Caco-2 (cell line): Measurements from ENCODE around the gene MRM1. TPM values are rescaled to one million over a fixed set of nuclear protein-coding genes. Genes with fewer than 3 reads are reported as not detected.

Experiments used
- BruUV-seq: library from RNA; stranded (reverse); fragments of 400-500 nt; replicated peaks from 2 replicates; lab custom pipeline; 2021; lab: Mats Ljungman, UMichigan
- CTCF ChIA-PET: fragments of 300-600 bp; sonication (Branson Sonifier 250); formaldehyde crosslinking; loops from one replicate; lab custom pipeline; 2022; ENCODE audit warnings: antibody characterized with exemption; lab: Charles Lee
- POLR2A ChIA-PET: fragments of 300-600 bp; sonication (Branson Sonifier 250); formaldehyde crosslinking; loops from one replicate; lab custom pipeline; 2022; ENCODE audit warnings: antibody characterized with exemption; lab: Charles Lee
- DNase-seq, 2 experiments: peaks; one replicate each; pipeline versions ENCODE4 v3.0.0 to v3.0.0-alpha.2; 2020 to 2022
- H3K27me3 ChIP-seq: replicated peaks from 2 replicates; pipeline ENCODE4 v1.6.0; 2011; ENCODE audit warnings: low read length; ENCODE audit not compliant: control insufficient read depth, insufficient read depth
- H3K36me3 ChIP-seq: 2 replicates; pipeline ENCODE4 v1.5.1; 2011; ENCODE audit warnings: low read length; ENCODE audit not compliant: control insufficient read depth, insufficient read depth
- H3K4me1 ChIP-seq: fragments of 250-450 bp; sonication (Bioruptor Pico); 2 replicates; pipeline ENCODE4 v1.5.1; 2020; ENCODE audit warnings: mild to moderate bottlenecking
- H3K4me3 ChIP-seq: 2 replicates; pipeline ENCODE4 v1.5.1; 2011; ENCODE audit warnings: low read depth, mild to moderate bottlenecking, control low read depth, low read length
- H3K9me3 ChIP-seq: fragments of 250-450 bp; sonication (Bioruptor Pico); 2 replicates; pipeline ENCODE4 v1.5.1; 2020; ENCODE audit warnings: mild to moderate bottlenecking, moderate library complexity
- H3K27ac Mint-ChIP-seq: one replicate; pipeline ENCODE4 v1.8.0; 2022; ENCODE audit warnings: mixed read lengths; ENCODE audit not compliant: unreplicated experiment
- H3K27me3 Mint-ChIP-seq: one replicate; pipeline ENCODE4 v1.8.0; 2022; ENCODE audit warnings: mixed read lengths; ENCODE audit not compliant: insufficient read depth, unreplicated experiment
- H3K36me3 Mint-ChIP-seq: one replicate; pipeline ENCODE4 v1.8.0; 2022; ENCODE audit warnings: mild to moderate bottlenecking, mixed read lengths; ENCODE audit not compliant: insufficient read depth, unreplicated experiment
- H3K4me1 Mint-ChIP-seq: one replicate; pipeline ENCODE4 v1.8.0; 2022; ENCODE audit warnings: low read depth, mixed read lengths; ENCODE audit not compliant: unreplicated experiment
- H3K4me3 Mint-ChIP-seq: one replicate; pipeline ENCODE4 v1.8.0; 2022; ENCODE audit warnings: mild to moderate bottlenecking, moderate library complexity, mixed read lengths; ENCODE audit not compliant: unreplicated experiment
- H3K9me3 Mint-ChIP-seq: one replicate; pipeline ENCODE4 v1.8.0; 2022; ENCODE audit warnings: mixed read lengths; ENCODE audit not compliant: unreplicated experiment
- CTCF ChIP-seq, 2 experiments: fragments of 200-600 bp in 1 of 2; IDR thresholded peaks; 1 replicate in 1 of 2; 2 replicates in 1 of 2; pipeline versions ENCODE4 v1.5.1 to v1.8.0; 2011 to 2022; ENCODE audit warnings: antibody characterized with exemption in 1 of 2, control low read depth in 1 of 2, inconsistent platforms in 1 of 2, low read depth in 1 of 2, low read length in 1 of 2, mild to moderate bottlenecking in 1 of 2, moderate library complexity in 1 of 2; ENCODE audit not compliant: insufficient read depth in 1 of 2, severe bottlenecking in 1 of 2, unreplicated experiment in 1 of 2
- intact Hi-C: fragments of 100-400 bp; cut with micrococcal nuclease; formaldehyde crosslinking; loops from one replicate; pipeline ENCODE4 v1.10.0; 2022; ENCODE audit not compliant: unreplicated experiment
- total RNA-seq: library from RNA; stranded (reverse); gene quantifications from 2 replicates; pipeline ENCODE4 v1.2.3, GENCODE V29; 2022

The MRM1 gene
- total RNA-seq, 1 experiment from 2014 or later, result 9.3 TPM

- no peaks in the 10 kb centered on the region for H3K9me3 Mint-ChIP-seq
- ChIA-PET POLR2A (interaction anchor here (1.9 to 3.2 kb wide), 2 partner anchors 8 to 55 kb away, joined by 17 to 35 read pairs; partner anchors contain the start of gene DHRS11), CTCF (interaction anchor here (0.6 to 3.0 kb wide), 5 partner anchors 8 to 447 kb away, joined by 3 to 30 read pairs (median 4); partner anchors contain the start of genes DHRS11, MYO19 and PIGW)
- no peaks in the 10 kb centered on the region for H3K9me3 ChIP-seq
- intact Hi-C loops, result loop anchor here (2.0 kb wide), 1 partner anchor 66 kb away; the partner anchor contains the start of genes MYO19 and PIGW
- H3K4me1 ChIP-seq, result peaks cover 10% of the 10 kb centered on the region
- H3K36me3 ChIP-seq, result peaks cover 7% of the 10 kb centered on the region
- H3K4me1 Mint-ChIP-seq, result peaks cover 27% of the 10 kb centered on the region
- peak overlapping the region; percentile 97 for H3K27ac Mint-ChIP-seq
- no peaks in the 10 kb centered on the region for H3K27me3 ChIP-seq
- peak overlapping the region; percentile 66 for H3K4me3 ChIP-seq
- no peaks in the 10 kb centered on the region for H3K27me3 Mint-ChIP-seq
- DNase-seq, result no peak
- H3K4me3 Mint-ChIP-seq, result peak overlapping the region; percentile 88
- no TSS peak for BruUV-seq
- TF ChIP-seq CTCF (IDR thresholded peaks at IDR 0.05; ENCODE audit: insufficient read depth in 1 of 2, low read depth in 1 of 2, low read length in 1 of 2, severe bottlenecking in 1 of 2, unreplicated experiment in 1 of 2), result no peak
- H3K36me3 Mint-ChIP-seq, result peaks cover 33% of the 10 kb centered on the region
These were observed 918 bp upstream of the MRM1 start for GRCh38 chr17:36600465-36600864.

GRCh38 chr17:36600936-36601302 is 464 bp upstream of the MRM1 start:
- H3K4me1 ChIP-seq, result peaks cover 10% of the 10 kb centered on the region
- Mint-ChIP-seq H3K36me3 (peaks cover 33% of the 10 kb centered on the region), H3K27ac (peak overlapping the region; percentile 97), H3K4me1 (peaks cover 27% of the 10 kb centered on the region), H3K4me3 (peak overlapping the region; percentile 88), H3K9me3 (no peaks in the 10 kb centered on the region), H3K27me3 (no peaks in the 10 kb centered on the region)
- no peak for DNase-seq
- no peaks in the 10 kb centered on the region for H3K9me3 ChIP-seq
- intact Hi-C loops, result loop anchor here (1.0 to 2.0 kb wide), 2 partner anchors 9 to 66 kb away; partner anchors contain the start of genes MYO19 and PIGW
- peak in 1 of 2 experiments; percentile 9 for TF ChIP-seq CTCF (IDR thresholded peaks at IDR 0.05; ENCODE audit: insufficient read depth in 1 of 2, low read depth in 1 of 2, low read length in 1 of 2, severe bottlenecking in 1 of 2, unreplicated experiment in 1 of 2)
- no peaks in the 10 kb centered on the region for H3K27me3 ChIP-seq
- ChIA-PET POLR2A (interaction anchor here (0.6 to 3.2 kb wide), 8 partner anchors 9 to 1750 kb away, joined by 3 to 35 read pairs (median 6); partner anchors contain the start of genes DHRS11 and TAF15), CTCF (interaction anchor here (0.6 to 3.0 kb wide), 7 partner anchors 9 to 639 kb away, joined by 3 to 30 read pairs (median 4); partner anchors contain the start of genes AATF, DHRS11, MYO19 and PIGW)
- H3K4me3 ChIP-seq, result peak overlapping the region; percentile 66
- H3K36me3 ChIP-seq, result peaks cover 4% of the 10 kb centered on the region
- BruUV-seq, result TSS peak; percentile 81

- Histone ChIP-seq H3K9me3 (no peaks in the 10 kb centered on the region), H3K4me3 (peak overlapping the region; percentile 66), H3K27me3 (no peaks in the 10 kb centered on the region), H3K4me1 (peaks cover 6% of the 10 kb centered on the region), H3K36me3 (peaks cover 4% of the 10 kb centered on the region)
- BruUV-seq, result TSS peak; percentile 29
- Mint-ChIP-seq H3K9me3 (no peaks in the 10 kb centered on the region), H3K27ac (peak overlapping the region; percentile 97), H3K27me3 (no peaks in the 10 kb centered on the region), H3K36me3 (peaks cover 36% of the 10 kb centered on the region), H3K4me1 (peaks cover 22% of the 10 kb centered on the region), H3K4me3 (peak overlapping the region; percentile 88)
- intact Hi-C loops, result no loop called here
- DNase-seq, result peak; percentile 41 to 51
- ChIA-PET POLR2A (interaction anchor here (0.6 to 3.2 kb wide), 8 partner anchors 10 to 1749 kb away, joined by 3 to 35 read pairs (median 6); partner anchors contain the start of genes AATF, DHRS11, MYO19 and PIGW), CTCF (interaction anchor here (0.6 to 3.0 kb wide), 12 partner anchors 9 to 944 kb away, joined by 3 to 30 read pairs (median 4); partner anchors contain the start of genes AATF, DHRS11 and PIGW)
- no peak for TF ChIP-seq CTCF (IDR thresholded peaks at IDR 0.05; ENCODE audit: insufficient read depth in 1 of 2, low read depth in 1 of 2, low read length in 1 of 2, severe bottlenecking in 1 of 2, unreplicated experiment in 1 of 2)
These were observed 806 bp downstream of the MRM1 start for GRCh38 chr17:36602030-36602748.
